NCI-H2081 (cell line): ENCODE results near the gene ZBTB5.
"Not testable (repeated sequence)": the region's sequence is repeated elsewhere in the genome, so short reads cannot be mapped to it uniquely, and the experiment has no call there.

Source experiments
- DNase-seq, 2 experiments: peaks; one replicate each; lab custom pipeline; 2025; lab: John Stamatoyannopoulos, UW

ZBTB5 gene

DNA sequence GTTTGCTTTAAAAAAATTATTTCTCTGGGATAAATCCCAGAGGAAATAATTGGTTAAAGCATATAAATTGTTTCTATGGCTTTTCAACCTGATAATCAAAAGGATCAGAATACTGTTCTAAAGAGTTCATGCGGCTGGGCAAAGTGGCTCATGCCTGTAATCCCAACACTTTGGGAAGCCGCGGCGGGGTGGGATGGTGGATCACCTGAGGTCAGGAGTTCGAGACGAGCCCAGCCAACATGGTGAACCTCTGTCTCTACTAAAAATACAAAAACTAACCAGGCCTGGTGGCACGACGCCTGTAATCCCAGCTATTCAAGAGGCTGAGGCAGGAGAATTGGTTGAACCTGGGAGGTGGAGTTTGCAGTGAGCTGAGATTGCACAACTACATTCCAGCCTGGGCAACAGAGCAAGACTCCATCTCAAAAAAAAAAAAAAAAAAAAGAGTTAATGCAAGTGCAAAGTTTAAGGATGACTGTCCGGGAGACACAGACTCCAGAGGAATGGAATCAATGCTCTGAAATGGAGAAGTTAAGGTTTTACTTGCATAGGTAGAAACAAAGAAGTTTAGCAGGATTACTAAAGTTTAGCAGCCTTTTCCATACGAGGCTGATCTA is 59.4 kb downstream of the ZBTB5 start:
- DNase-seq = no peak

- DNase-seq = no peak
These were observed 59.9 kb downstream of the ZBTB5 start for GRCh38 chr9:37405350-37405749.

DNA sequence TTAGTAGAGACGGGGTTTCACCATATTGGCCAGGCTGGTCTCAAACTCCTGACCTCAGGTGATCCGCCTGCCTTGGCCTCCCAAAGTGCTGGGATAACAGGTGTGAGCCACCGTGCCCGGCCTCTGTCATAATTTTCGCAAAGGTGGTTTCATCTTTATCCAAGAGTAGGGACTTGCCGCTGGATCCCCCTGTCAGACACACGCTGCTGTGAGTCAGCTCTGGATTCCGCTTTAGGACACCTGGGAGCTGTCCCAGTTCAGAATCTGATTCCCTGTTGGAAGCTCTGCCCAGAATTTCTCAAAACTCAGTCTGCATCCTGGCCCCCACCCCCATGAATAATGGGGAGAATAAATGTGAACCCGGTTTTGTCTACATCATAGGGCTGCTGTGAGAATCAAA is 60.7 kb downstream of the ZBTB5 start:
- no peak for DNase-seq

DNA sequence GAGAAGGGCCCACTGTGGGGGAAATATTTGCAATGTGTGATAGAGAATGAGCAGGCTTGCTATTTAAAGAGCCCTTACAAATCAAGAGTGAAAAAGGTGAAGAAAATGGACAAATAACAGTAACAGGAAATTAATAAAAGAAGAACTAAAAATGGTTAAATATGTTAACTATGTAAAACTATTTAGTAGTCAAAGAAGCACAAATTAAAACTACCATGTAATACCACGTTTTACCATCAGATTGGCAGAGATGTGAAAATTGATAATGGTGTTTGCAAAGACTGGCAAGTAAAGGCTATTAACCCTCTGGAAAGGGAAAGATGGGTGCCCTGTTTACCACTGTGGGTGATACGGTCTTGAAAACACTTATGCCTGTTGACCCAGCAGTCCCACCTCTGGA is 65.9 kb downstream of the ZBTB5 start:
- DNase-seq = no peak

- peak in 1 of 2 experiments; percentile 22 for DNase-seq
These were observed 66.7 kb downstream of the ZBTB5 start for GRCh38 chr9:37398464-37399025.

DNA sequence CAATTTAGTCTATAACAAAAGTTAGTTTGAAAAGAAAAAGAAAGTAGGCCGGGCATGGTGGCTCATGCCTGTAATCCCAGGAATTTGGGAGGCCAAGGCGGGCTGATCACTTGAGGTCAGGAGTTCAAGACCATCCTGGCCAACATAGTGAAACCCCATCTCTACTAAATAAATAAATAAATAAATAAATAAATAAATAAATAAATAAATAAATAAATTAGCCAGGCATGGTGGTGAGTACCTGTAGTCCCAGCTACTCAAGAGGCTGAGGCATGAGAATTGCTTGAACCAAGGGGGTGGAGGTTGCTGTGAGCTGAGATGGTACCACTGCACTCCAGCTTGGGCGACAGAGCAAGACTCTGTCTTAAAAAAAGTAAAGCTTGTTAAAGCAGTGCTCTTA is 67.3 kb downstream of the ZBTB5 start:
- not testable (repeated sequence) for DNase-seq

GRCh38 chr9:37395663-37396062 is 69.6 kb downstream of the ZBTB5 start:
- DNase-seq = no peak

DNA sequence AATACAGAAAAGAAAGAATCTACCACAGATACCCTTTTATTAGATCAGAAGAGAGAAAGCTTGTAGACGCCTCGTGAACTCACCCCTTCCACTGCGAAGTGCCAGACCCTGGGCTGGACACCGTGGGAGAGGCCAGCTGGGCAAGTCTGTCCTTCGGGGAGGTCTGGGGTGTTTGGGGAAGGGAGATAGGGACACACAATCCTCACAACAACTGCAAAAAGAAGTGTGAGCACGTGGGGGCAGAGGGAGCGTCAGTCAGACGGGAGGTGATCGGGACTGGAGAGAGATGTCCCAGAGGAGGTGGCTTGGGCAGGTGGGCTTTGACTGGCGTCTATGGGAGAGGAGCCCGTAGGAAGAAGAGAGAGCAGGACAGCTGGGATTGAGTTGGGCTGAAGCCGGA is 70.0 kb downstream of the ZBTB5 start:
- no peak for DNase-seq

GRCh38 chr9:37392272-37392671 is 73.0 kb downstream of the ZBTB5 start:
- no peak for DNase-seq

DNA sequence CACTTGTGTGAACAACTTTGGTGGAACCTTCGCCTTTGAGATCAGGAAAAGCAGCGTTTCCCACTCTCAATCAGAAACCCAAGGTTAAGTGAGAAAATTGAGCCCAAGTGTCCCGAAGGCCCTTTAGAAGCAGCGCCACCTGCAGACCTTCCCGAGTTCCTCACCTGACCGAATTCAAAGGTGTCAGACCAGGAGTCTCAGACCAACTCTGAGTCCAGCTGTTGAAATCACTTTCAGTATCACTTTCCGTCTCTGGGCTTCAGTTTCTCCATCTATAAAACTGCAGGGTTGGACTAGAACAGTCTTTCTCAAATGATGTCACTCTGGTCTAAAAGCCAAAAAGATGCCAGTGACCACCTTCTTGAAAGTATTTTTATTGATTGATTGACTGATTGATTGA is 74.5 kb downstream of the ZBTB5 start:
- DNase-seq = peak in 1 of 2 experiments; percentile 8
